ENCODE measurements around the gene NOC4L. TPM values are rescaled to one million over a fixed set of nuclear protein-coding genes. Genes with fewer than 3 reads are reported as not detected.
A peak's percentile ranks its signal among the peaks of the same experiment; 100 is the strongest.

NOC4L gene
- polyA plus RNA-seq, 1 of the 3 experiments (the other 2 are of a cell fraction) = 12.9 TPM

DNA sequence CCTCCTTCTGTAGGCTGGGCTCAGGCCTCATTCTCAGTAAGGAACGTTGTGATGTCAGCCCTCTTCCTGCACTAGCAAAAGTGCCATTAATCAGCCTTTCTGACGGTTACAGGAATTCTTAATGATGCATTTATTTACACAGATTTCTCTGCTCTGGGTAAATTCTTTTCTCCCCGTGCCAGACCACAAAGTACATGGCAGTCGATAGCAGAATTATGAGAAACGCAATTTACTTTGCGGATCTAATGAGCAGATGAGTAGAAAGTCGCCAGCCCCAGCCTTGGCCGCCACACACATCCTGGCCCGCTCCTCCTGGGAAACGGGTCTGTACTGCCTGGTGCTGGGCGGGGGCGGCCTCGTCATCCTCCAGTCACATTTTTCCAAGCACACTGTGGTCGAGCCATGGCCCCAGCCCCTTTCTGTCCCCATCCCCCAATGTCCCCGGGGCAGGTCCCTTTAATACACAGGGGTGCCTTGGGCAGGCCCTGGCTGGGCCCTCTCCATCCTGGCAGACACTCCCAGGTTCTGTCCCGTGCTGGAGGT, 25.9 kb downstream of the NOC4L start:
- CTCF ChIA-PET = no interaction called here
- 6% methylated on average over 14 of the region's 16 CpGs for WGBS (ENCODE audit: low lambda C conversion rate)
- H3K27ac ChIP-seq (ENCODE audit: low read depth in 2 of 2, low read length in 1 of 2) = no peak overlapping the region
- H2AFZ ChIP-seq (ENCODE audit: low read depth) = no peak overlapping the region
- H3K27me3 ChIP-seq (ENCODE audit: insufficient read depth) = peaks cover 78% of the 10 kb centered on the region
- no peaks in the 10 kb centered on the region for H3K36me3 ChIP-seq (replicated peaks in 1 of 2; ENCODE audit: control insufficient read depth in 1 of 2, insufficient read depth in 2 of 2, low read length in 1 of 2)
- peaks cover 0 to 7% of the 10 kb centered on the region in 2 experiments; a peak in 1 of 4 replicates for H3K4me1 ChIP-seq (ENCODE audit: control insufficient read depth in 1 of 2, insufficient read depth in 2 of 2, low read depth in 1 of 2, low read length in 1 of 2)
- 0 out of 2 replicates have a peak, but pooled peaks cover 3% of the 10 kb centered on the region for H4K20me1 ChIP-seq (ENCODE audit: insufficient read depth)
- POLR2A ChIA-PET = no interaction called here
- no peaks in the 10 kb centered on the region for H3K9me2 ChIP-seq
- peak overlapping the region; percentile 33; the same call in 1 of the 2 replicates for H3K4me2 ChIP-seq
- DNase-seq = no peak
- peaks cover 3% of the 10 kb centered on the region for H3F3A ChIP-seq (replicated peaks; ENCODE audit: insufficient read depth)
- H3K9me3 ChIP-seq = no peaks in the 10 kb centered on the region
- H3K79me2 ChIP-seq (ENCODE audit: insufficient read depth) = no peaks in the 10 kb centered on the region
- no peak overlapping the region for H3K4me3 ChIP-seq (ENCODE audit: low read depth in 2 of 2, low read length in 1 of 2)
- no peak overlapping the region for H3K9ac ChIP-seq
- TF ChIP-seq, protein P1, sequence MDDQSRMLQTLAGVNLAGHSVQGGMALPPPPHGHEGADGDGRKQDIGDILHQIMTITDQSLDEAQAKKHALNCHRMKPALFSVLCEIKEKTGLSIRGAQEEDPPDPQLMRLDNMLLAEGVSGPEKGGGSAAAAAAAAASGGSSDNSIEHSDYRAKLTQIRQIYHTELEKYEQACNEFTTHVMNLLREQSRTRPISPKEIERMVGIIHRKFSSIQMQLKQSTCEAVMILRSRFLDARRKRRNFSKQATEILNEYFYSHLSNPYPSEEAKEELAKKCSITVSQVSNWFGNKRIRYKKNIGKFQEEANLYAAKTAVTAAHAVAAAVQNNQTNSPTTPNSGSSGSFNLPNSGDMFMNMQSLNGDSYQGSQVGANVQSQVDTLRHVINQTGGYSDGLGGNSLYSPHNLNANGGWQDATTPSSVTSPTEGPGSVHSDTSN (IDR thresholded peaks at IDR 0.05) = peak; percentile 59
- no peak for TF ChIP-seq ELF1 (IDR thresholded peaks at IDR 0.05)

DNA sequence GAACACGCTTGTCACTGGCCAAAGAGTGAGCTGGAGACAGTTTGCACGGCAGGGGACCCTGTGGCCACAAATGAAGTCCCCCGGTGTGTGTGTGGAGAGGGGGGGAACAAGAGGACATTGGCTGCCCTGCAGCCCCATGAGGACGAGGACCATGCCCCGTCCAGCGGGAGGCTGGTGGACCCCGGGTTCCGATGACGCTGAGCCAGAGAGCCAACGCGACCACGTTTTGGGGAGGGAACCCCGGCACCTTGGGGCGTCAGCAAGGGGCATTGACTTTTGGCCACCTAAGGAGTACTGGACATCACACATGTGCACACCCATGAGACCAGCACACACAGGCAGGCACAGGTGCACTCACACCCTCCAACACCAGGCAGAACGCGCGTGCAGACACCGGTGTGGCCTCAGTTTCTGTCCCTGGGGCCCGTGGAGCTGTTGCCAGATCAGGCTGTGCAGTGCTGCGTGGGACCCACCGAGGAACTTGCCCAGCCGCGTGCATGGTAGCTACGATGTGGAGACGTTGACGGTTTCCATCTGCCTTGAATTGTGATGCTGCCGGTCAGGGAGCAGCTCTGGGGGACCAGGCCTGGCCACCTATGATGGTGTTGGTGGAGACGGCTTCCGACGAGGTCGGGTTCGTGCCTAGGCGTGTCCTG, 26.5 kb downstream of the NOC4L start:
- ChIA-PET POLR2A (no interaction called here), CTCF (interaction anchor here (0.6 to 2.0 kb wide), 5 partner anchors 12 to 452 kb away, joined by 3 to 5 read pairs (median 4); no protein-coding TSS in a partner anchor)
- peaks cover 83% of the 10 kb centered on the region for H3K27me3 ChIP-seq (ENCODE audit: insufficient read depth)
- 0 out of 2 replicates have a peak overlapping the region, but pooled peaks have one; percentile 33 for H3K4me2 ChIP-seq
- peaks cover 0 to 7% of the 10 kb centered on the region in 2 experiments; a peak in 1 of 4 replicates for H3K4me1 ChIP-seq (ENCODE audit: control insufficient read depth in 1 of 2, insufficient read depth in 2 of 2, low read depth in 1 of 2, low read length in 1 of 2)
- no peaks in the 10 kb centered on the region for H3K9me2 ChIP-seq
- no peaks in the 10 kb centered on the region for H3K36me3 ChIP-seq (replicated peaks in 1 of 2; ENCODE audit: control insufficient read depth in 1 of 2, insufficient read depth in 2 of 2, low read length in 1 of 2)
- H3K27ac ChIP-seq (ENCODE audit: low read depth in 2 of 2, low read length in 1 of 2) = no peak overlapping the region
- H3K9me3 ChIP-seq = no peaks in the 10 kb centered on the region
- no peak overlapping the region for H3K9ac ChIP-seq
- H3K4me3 ChIP-seq (ENCODE audit: low read depth in 2 of 2, low read length in 1 of 2) = no peak overlapping the region
- H3F3A ChIP-seq (replicated peaks; ENCODE audit: insufficient read depth) = peaks cover 3% of the 10 kb centered on the region
- H4K20me1 ChIP-seq (ENCODE audit: insufficient read depth) = 0 out of 2 replicates have a peak, but pooled peaks cover 3% of the 10 kb centered on the region
- 40% methylated on average over 16 of the region's 33 CpGs for WGBS (ENCODE audit: low lambda C conversion rate)
- no peak for DNase-seq
- no peaks in the 10 kb centered on the region for H3K79me2 ChIP-seq (ENCODE audit: insufficient read depth)
- TF ChIP-seq USF2 (IDR thresholded peaks at IDR 0.05; ENCODE audit: borderline replicate concordance, low read depth, low read length) (no peak), ZBTB33 (IDR thresholded peaks at IDR 0.05; ENCODE audit: borderline replicate concordance, low read depth) (no peak), NFIC (IDR thresholded peaks at IDR 0.05; ENCODE audit: borderline replicate concordance) (no peak), EP300 (IDR thresholded peaks at IDR 0.05; ENCODE audit: borderline replicate concordance in 1 of 2, low read depth in 1 of 2, low read length in 1 of 2) (no peak), MAX (IDR thresholded peaks at IDR 0.05; ENCODE audit: low read depth) (no peak), TEAD4 (IDR thresholded peaks at IDR 0.05; ENCODE audit: borderline replicate concordance, insufficient read depth) (no peak), FOXM1 (IDR thresholded peaks at IDR 0.05; ENCODE audit: low read depth) (no peak), SIN3A (IDR thresholded peaks at IDR 0.05; ENCODE audit: borderline replicate concordance, low read depth, low read length) (no peak), IRF3 (IDR thresholded peaks at IDR 0.05; ENCODE audit: low read depth, low read length) (no peak), TAF1 (IDR thresholded peaks at IDR 0.05; ENCODE audit: borderline replicate concordance, low read depth, low read length) (no peak), GABPA (IDR thresholded peaks at IDR 0.05; ENCODE audit: low read depth) (no peak), CHD2 (IDR thresholded peaks at IDR 0.05; ENCODE audit: low read length, partially characterized antibody) (no peak)
- TF ChIP-seq, protein P2, sequence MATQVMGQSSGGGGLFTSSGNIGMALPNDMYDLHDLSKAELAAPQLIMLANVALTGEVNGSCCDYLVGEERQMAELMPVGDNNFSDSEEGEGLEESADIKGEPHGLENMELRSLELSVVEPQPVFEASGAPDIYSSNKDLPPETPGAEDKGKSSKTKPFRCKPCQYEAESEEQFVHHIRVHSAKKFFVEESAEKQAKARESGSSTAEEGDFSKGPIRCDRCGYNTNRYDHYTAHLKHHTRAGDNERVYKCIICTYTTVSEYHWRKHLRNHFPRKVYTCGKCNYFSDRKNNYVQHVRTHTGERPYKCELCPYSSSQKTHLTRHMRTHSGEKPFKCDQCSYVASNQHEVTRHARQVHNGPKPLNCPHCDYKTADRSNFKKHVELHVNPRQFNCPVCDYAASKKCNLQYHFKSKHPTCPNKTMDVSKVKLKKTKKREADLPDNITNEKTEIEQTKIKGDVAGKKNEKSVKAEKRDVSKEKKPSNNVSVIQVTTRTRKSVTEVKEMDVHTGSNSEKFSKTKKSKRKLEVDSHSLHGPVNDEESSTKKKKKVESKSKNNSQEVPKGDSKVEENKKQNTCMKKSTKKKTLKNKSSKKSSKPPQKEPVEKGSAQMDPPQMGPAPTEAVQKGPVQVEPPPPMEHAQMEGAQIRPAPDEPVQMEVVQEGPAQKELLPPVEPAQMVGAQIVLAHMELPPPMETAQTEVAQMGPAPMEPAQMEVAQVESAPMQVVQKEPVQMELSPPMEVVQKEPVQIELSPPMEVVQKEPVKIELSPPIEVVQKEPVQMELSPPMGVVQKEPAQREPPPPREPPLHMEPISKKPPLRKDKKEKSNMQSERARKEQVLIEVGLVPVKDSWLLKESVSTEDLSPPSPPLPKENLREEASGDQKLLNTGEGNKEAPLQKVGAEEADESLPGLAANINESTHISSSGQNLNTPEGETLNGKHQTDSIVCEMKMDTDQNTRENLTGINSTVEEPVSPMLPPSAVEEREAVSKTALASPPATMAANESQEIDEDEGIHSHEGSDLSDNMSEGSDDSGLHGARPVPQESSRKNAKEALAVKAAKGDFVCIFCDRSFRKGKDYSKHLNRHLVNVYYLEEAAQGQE (IDR thresholded peaks at IDR 0.05; ENCODE audit: low read depth, low read length) = no peak
- H2AFZ ChIP-seq (ENCODE audit: low read depth) = no peak overlapping the region

Measured in SK-N-SH (cell line).